Measurements from ENCODE around the gene SEPTIN8.

Gene SEPTIN8

DNA sequence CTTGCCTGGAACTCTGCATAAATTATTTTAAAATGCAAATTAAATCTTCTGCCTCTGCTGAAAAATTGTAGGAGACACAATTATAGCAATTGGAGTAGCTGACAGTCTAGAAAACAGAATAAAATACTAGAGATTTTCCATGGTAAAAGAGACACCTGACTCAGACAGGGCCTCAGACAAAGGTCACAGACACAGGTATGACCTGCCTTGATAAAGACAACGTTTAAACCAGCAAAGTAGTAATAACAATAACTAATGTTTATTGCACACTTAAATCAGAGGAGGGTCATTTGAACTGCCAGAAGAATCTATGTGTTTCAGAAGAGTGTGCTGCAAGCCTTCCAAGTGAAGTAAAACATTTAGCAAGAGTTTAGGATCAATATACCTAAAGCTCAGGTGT is 40.0 kb upstream of the SEPTIN8 start (continued):
- TF ChIP-seq ZNF549 (tag by site-specific recombination; IDR thresholded peaks at IDR 0.05): no peak
- TF ChIP-seq ZNF146 (tag by site-specific recombination; IDR thresholded peaks at IDR 0.05): no peak
- no peak for TF ChIP-seq ZNF155 (tag by site-specific recombination; IDR thresholded peaks at IDR 0.05)
- TF ChIP-seq ZFP41 (tag by site-specific recombination; IDR thresholded peaks at IDR 0.05; ENCODE audit: borderline replicate concordance): no peak
- TF ChIP-seq ZNF654 (tag by site-specific recombination; IDR thresholded peaks at IDR 0.05; ENCODE audit: low read depth): no peak
- no peak for TF ChIP-seq ZNF366 (tag by site-specific recombination; conservative IDR thresholded peaks at IDR 0.05)
- TF ChIP-seq, protein P1, sequence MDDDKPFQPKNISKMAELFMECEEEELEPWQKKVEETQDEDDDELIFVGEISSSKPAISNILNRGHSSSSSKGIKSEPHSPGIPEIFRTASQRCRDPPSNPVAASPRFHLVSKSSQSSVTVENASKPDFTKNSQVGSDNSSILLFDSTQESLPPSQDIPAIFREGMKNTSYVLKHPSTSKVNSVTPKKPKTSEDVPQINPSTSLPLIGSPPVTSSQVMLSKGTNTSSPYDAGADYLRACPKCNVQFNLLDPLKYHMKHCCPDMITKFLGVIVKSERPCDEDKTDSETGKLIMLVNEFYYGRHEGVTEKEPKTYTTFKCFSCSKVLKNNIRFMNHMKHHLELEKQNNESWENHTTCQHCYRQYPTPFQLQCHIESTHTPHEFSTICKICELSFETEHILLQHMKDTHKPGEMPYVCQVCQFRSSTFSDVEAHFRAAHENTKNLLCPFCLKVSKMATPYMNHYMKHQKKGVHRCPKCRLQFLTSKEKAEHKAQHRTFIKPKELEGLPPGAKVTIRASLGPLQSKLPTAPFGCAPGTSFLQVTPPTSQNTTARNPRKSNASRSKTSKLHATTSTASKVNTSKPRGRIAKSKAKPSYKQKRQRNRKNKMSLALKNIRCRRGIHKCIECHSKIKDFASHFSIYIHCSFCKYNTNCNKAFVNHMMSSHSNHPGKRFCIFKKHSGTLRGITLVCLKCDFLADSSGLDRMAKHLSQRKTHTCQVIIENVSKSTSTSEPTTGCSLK (tag by site-specific recombination; IDR thresholded peaks at IDR 0.05): no peak
- TF ChIP-seq, protein P2, sequence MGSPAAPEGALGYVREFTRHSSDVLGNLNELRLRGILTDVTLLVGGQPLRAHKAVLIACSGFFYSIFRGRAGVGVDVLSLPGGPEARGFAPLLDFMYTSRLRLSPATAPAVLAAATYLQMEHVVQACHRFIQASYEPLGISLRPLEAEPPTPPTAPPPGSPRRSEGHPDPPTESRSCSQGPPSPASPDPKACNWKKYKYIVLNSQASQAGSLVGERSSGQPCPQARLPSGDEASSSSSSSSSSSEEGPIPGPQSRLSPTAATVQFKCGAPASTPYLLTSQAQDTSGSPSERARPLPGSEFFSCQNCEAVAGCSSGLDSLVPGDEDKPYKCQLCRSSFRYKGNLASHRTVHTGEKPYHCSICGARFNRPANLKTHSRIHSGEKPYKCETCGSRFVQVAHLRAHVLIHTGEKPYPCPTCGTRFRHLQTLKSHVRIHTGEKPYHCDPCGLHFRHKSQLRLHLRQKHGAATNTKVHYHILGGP (tag by site-specific recombination; IDR thresholded peaks at IDR 0.05): no peak
- TF ChIP-seq, protein P3, sequence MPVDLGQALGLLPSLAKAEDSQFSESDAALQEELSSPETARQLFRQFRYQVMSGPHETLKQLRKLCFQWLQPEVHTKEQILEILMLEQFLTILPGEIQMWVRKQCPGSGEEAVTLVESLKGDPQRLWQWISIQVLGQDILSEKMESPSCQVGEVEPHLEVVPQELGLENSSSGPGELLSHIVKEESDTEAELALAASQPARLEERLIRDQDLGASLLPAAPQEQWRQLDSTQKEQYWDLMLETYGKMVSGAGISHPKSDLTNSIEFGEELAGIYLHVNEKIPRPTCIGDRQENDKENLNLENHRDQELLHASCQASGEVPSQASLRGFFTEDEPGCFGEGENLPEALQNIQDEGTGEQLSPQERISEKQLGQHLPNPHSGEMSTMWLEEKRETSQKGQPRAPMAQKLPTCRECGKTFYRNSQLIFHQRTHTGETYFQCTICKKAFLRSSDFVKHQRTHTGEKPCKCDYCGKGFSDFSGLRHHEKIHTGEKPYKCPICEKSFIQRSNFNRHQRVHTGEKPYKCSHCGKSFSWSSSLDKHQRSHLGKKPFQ (tag by site-specific recombination; IDR thresholded peaks at IDR 0.05): no peak

DNA sequence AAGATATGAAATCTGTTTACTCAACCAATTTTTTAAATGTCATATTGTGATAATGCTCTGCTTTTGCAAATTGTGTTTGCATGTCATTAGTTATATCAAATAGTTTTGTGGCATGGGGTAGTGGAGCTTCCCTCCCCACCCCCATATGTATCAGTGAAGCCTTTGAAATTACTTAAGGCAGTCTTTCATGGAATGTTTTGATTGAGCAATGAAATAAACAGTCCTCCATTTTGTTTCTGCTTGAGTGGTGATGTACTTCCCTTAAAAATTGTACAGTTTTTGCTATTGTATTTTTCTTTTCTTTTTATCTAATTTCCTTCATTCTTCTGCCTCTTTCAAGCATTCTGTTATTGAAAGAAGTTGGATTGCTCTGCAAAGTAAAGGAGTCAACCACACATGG is 39.5 kb upstream of the SEPTIN8 start:
- Histone ChIP-seq H3K4me1 (ENCODE audit: control insufficient read depth, insufficient read depth, low read length) (peaks cover 14% of the 10 kb centered on the region), H3K4me3 (ENCODE audit: low read depth, low read length) (no peak overlapping the region), H3K9me3 (ENCODE audit: control insufficient read depth, insufficient read depth, low read depth, low read length) (no peaks in the 10 kb centered on the region), H3K36me3 (ENCODE audit: control insufficient read depth in 2 of 2, insufficient read depth in 1 of 2, low read length in 2 of 2) (no peaks in the 10 kb centered on the region), H3K27ac (ENCODE audit: extremely low read depth, low read depth, low read length) (no peak overlapping the region)
- ChIA-PET POLR2A (no interaction called here), CTCF (interaction anchor here (1.2 to 6.7 kb wide), 5 partner anchors 9 to 70 kb away, joined by 3 to 58 read pairs (median 5); partner anchors contain the start of gene CCNI2)
- TF ChIP-seq ZBTB20 (tag by site-specific recombination; IDR thresholded peaks at IDR 0.05): 0 out of 2 replicates have a peak, but pooled peaks have one; percentile 19
- TF ChIP-seq ZNF561 (tag by site-specific recombination; IDR thresholded peaks at IDR 0.05; ENCODE audit: borderline replicate concordance): no peak

DNA sequence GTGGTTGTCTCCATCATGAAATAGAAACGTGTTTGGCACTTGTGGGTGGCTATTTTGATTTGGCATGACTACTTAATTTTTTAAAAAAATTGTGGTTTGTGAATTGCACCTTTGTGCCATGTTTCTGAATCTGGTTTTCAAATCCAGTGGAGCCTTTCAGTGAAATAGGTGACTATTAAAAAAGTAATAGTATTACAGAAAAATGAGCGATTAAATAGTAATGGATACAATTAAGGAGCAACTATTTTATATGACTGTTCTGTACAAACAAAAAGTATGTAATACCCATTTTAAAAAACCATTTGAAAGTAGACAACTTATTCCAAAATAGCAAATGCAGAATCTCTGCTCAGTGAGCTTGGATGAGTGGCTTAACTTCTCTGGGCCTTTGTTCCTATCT is 39.0 kb upstream of the SEPTIN8 start:
- no peak overlapping the region for H3K27ac ChIP-seq (ENCODE audit: extremely low read depth, low read depth, low read length)
- H3K4me1 ChIP-seq (ENCODE audit: control insufficient read depth, insufficient read depth, low read length): peaks cover 14% of the 10 kb centered on the region
- CTCF ChIA-PET: interaction anchor here (2.0 to 6.7 kb wide), 2 partner anchors 9 to 61 kb away, joined by 12 to 58 read pairs; no protein-coding TSS in a partner anchor
- H3K36me3 ChIP-seq (ENCODE audit: control insufficient read depth in 2 of 2, insufficient read depth in 1 of 2, low read length in 2 of 2): no peaks in the 10 kb centered on the region
- no peaks in the 10 kb centered on the region for H3K9me3 ChIP-seq (ENCODE audit: control insufficient read depth, insufficient read depth, low read depth, low read length)
- TF ChIP-seq, protein P4, sequence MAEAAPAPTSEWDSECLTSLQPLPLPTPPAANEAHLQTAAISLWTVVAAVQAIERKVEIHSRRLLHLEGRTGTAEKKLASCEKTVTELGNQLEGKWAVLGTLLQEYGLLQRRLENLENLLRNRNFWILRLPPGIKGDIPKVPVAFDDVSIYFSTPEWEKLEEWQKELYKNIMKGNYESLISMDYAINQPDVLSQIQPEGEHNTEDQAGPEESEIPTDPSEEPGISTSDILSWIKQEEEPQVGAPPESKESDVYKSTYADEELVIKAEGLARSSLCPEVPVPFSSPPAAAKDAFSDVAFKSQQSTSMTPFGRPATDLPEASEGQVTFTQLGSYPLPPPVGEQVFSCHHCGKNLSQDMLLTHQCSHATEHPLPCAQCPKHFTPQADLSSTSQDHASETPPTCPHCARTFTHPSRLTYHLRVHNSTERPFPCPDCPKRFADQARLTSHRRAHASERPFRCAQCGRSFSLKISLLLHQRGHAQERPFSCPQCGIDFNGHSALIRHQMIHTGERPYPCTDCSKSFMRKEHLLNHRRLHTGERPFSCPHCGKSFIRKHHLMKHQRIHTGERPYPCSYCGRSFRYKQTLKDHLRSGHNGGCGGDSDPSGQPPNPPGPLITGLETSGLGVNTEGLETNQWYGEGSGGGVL (tag by site-specific recombination; IDR thresholded peaks at IDR 0.05): no peak
- no peak for TF ChIP-seq KLF16 (tag by site-specific recombination; IDR thresholded peaks at IDR 0.05)
- no peak for TF ChIP-seq HOXD13 (CRISPR knock-in tag; IDR thresholded peaks at IDR 0.05; ENCODE audit: borderline replicate concordance)
- TF ChIP-seq ZNF664 (tag by site-specific recombination; IDR thresholded peaks at IDR 0.05): peak; percentile 97
- POLR2A ChIA-PET: interaction anchor here (1.4 to 1.5 kb wide), 2 partner anchors 40 to 79 kb away, joined by 4 to 6 read pairs; partner anchors contain the start of gene KIF3A
- no peak overlapping the region for H3K4me3 ChIP-seq (ENCODE audit: low read depth, low read length)
